NCI-H1930 (cell line): ENCODE data around the gene EXD3.
A peak's percentile ranks its signal among the peaks of the same experiment; 100 is the strongest.

Experiments
- DNase-seq, 2 experiments: peaks; one replicate each; lab custom pipeline; 2025; lab: John Stamatoyannopoulos, UW

Gene EXD3

GRCh38 chr9:137432687-137433348 lies 9.9 kb upstream of the EXD3 start:
- DNase-seq: no peak

- no peak for DNase-seq
These were observed 8.5 kb upstream of the EXD3 start for GRCh38 chr9:137431416-137431931.

GRCh38 chr9:137430723-137431415 lies 7.9 kb upstream of the EXD3 start:
- no peak for DNase-seq

- DNase-seq: peak in 1 of 2 experiments; percentile 66
These were observed 7.2 kb upstream of the EXD3 start for GRCh38 chr9:137429974-137430722.

GRCh38 chr9:137429546-137429890 lies 6.6 kb upstream of the EXD3 start:
- DNase-seq: no peak

- DNase-seq: no peak
These were observed 6.0 kb upstream of the EXD3 start for GRCh38 chr9:137428841-137429545.

GRCh38 chr9:137428311-137428630 lies 5.3 kb upstream of the EXD3 start:
- DNase-seq: no peak

GRCh38 chr9:137427454-137428310 lies 4.7 kb upstream of the EXD3 start:
- DNase-seq: no peak

GRCh38 chr9:137426018-137426681 lies 3.2 kb upstream of the EXD3 start:
- DNase-seq: no peak

- DNase-seq: no peak
These were observed 741 bp upstream of the EXD3 start for GRCh38 chr9:137423514-137424291.

- DNase-seq: no peak
These were observed 941 bp downstream of the EXD3 start for GRCh38 chr9:137421838-137422603.

GRCh38 chr9:137417161-137418021 lies 5.6 kb downstream of the EXD3 start:
- no peak for DNase-seq

- DNase-seq: no peak
These were observed 6.3 kb downstream of the EXD3 start for GRCh38 chr9:137416563-137417151.

- DNase-seq: no peak
These were observed 6.9 kb downstream of the EXD3 start for GRCh38 chr9:137416006-137416562.

- DNase-seq: no peak
These were observed 7.5 kb downstream of the EXD3 start for GRCh38 chr9:137415451-137415850.

- DNase-seq: no peak
These were observed 10.5 kb downstream of the EXD3 start for GRCh38 chr9:137412431-137412830.

GRCh38 chr9:137411645-137412380 lies 11.1 kb downstream of the EXD3 start:
- no peak for DNase-seq
